Mesothelial cell of epicardium (in vitro differentiated cells): ENCODE data around the gene USP6. TPM values are rescaled to one million over a fixed set of nuclear protein-coding genes. Genes with fewer than 3 reads are reported as not detected.
"Not testable (repeated sequence)": the region's sequence is repeated elsewhere in the genome, so short reads cannot be mapped to it uniquely, and the experiment has no call there.

Source experiments
- DNase-seq, 2 experiments: peaks; one replicate each; pipeline ENCODE4 v3.0.0; 2021; ENCODE audit warnings: low spot score in 2 of 2; ENCODE audit not compliant: unreplicated experiment in 2 of 2
- H3K27ac Mint-ChIP-seq: 2 replicates; pipeline ENCODE4 v1.8.0; 2021; ENCODE audit warnings: mixed read lengths
- H3K27me3 Mint-ChIP-seq: 2 replicates; pipeline ENCODE4 v1.8.0; 2021; ENCODE audit warnings: low read depth, mixed read lengths
- H3K36me3 Mint-ChIP-seq: 2 replicates; pipeline ENCODE4 v1.8.0; 2021; ENCODE audit warnings: mixed read lengths
- H3K4me1 Mint-ChIP-seq: 2 replicates; pipeline ENCODE4 v1.8.0; 2021; ENCODE audit warnings: mixed read lengths
- H3K4me3 Mint-ChIP-seq: 2 replicates; pipeline ENCODE4 v1.8.0; 2021; ENCODE audit warnings: mild to moderate bottlenecking, moderate library complexity, mixed read lengths
- H3K9me3 Mint-ChIP-seq: 2 replicates; pipeline ENCODE4 v1.8.0; 2021; ENCODE audit warnings: mixed read lengths
- total RNA-seq: library from RNA; stranded (reverse); gene quantifications from 3 replicates; pipeline ENCODE4 v1.2.1, GENCODE V29; 2021
- TF ChIP-seq, protein P1 (sequence below): fragments of 200-600 bp; sonication (generic); IDR thresholded peaks from one replicate; pipeline ENCODE4 v1.5.0; 2021; ENCODE audit warnings: antibody characterized with exemption; ENCODE audit not compliant: unreplicated experiment

USP6 gene
- total RNA-seq, 1 donor from 2014 or later: 0.42 TPM

GRCh38 chr17:5126719-5127488 lies 11.1 kb downstream of the USP6 start:
- Mint-ChIP-seq H3K36me3 (no peaks in the 10 kb centered on the region), H3K27me3 (peaks cover 36% of the 10 kb centered on the region), H3K4me1 (peaks cover 3% of the 10 kb centered on the region), H3K27ac (no peak overlapping the region), H3K4me3 (no peak overlapping the region), H3K9me3 (no peaks in the 10 kb centered on the region)
- TF ChIP-seq, protein P1, sequence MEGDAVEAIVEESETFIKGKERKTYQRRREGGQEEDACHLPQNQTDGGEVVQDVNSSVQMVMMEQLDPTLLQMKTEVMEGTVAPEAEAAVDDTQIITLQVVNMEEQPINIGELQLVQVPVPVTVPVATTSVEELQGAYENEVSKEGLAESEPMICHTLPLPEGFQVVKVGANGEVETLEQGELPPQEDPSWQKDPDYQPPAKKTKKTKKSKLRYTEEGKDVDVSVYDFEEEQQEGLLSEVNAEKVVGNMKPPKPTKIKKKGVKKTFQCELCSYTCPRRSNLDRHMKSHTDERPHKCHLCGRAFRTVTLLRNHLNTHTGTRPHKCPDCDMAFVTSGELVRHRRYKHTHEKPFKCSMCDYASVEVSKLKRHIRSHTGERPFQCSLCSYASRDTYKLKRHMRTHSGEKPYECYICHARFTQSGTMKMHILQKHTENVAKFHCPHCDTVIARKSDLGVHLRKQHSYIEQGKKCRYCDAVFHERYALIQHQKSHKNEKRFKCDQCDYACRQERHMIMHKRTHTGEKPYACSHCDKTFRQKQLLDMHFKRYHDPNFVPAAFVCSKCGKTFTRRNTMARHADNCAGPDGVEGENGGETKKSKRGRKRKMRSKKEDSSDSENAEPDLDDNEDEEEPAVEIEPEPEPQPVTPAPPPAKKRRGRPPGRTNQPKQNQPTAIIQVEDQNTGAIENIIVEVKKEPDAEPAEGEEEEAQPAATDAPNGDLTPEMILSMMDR: no peak
- peak in 1 of 2 experiments; percentile 27 for DNase-seq

DNA sequence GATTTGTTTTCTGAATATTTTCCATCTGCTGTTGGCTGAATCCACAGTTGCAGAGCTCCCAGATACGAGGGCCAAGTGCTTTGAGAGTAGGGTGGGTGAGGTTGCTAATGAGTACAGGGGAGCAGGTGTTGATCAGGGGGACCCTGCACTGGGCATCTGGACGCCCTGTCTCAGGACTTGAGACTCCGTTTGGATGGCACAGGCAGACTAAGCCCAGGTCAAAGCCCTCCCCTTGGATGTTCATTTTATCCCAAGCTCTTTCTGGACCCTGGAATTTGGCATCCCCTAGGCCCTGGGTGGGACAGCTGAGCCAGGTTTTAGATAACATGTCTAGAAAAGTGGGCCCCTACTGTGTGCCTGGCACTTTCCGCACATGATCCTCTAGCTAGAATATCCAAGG lies 12.1 kb downstream of the USP6 start:
- TF ChIP-seq, protein P1: no peak
- Mint-ChIP-seq H3K27me3 (peaks cover 35% of the 10 kb centered on the region), H3K9me3 (no peaks in the 10 kb centered on the region), H3K27ac (no peak overlapping the region), H3K36me3 (no peaks in the 10 kb centered on the region), H3K4me3 (no peak overlapping the region), H3K4me1 (no peaks in the 10 kb centered on the region)
- peak in 1 of 2 experiments; percentile 21 for DNase-seq

GRCh38 chr17:5128387-5128786 lies 12.6 kb downstream of the USP6 start:
- not testable (repeated sequence) for H3K27ac Mint-ChIP-seq, H3K4me3 Mint-ChIP-seq, H3K4me1 Mint-ChIP-seq, H3K9me3 Mint-ChIP-seq, H3K36me3 Mint-ChIP-seq
- peaks cover 35% of the 10 kb centered on the region for H3K27me3 Mint-ChIP-seq
- peak in 1 of 2 experiments; percentile 16 for DNase-seq

DNA sequence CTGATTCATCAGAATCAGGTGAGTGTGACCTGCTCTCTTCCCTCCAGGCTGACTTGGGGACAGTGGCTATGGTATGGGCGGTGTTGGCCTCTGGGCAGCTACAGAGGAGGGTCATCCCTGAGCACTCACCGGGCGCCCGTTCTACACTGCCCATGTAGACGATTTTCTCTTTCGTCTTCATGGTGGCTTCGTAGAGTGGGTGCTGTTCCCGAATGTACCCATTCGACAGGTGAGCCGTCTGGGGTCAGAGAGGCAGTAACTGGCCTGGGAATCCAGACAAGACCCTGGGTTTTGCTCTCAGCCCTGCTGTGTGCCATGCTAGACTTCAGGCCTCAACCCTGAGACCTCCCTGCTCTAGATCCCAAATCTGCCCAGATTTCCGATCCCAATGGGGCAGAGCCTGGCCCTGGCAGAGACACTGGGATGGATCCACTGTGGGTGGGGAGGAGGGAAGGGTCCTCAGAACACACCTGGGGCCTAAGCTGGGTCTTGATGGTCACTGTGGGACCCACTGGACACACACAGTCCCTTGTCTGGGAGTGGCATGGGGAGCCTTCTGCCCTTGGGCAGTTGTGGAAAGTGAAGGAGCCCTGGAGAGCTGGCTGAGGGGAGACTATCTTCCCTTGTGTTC lies 13.2 kb downstream of the USP6 start:
- peaks cover 30% of the 10 kb centered on the region for H3K27me3 Mint-ChIP-seq

GRCh38 chr17:5129770-5130169 lies 13.9 kb downstream of the USP6 start:
- not testable (repeated sequence) for H3K36me3 Mint-ChIP-seq, H3K9me3 Mint-ChIP-seq, H3K4me3 Mint-ChIP-seq, DNase-seq, H3K27ac Mint-ChIP-seq, H3K4me1 Mint-ChIP-seq
- peaks cover 28% of the 10 kb centered on the region for H3K27me3 Mint-ChIP-seq

More for the DNA sequence above, 13.2 kb downstream of the USP6 start:
- H3K36me3 Mint-ChIP-seq: no peaks in the 10 kb centered on the region
- TF ChIP-seq, protein P1: no peak
- DNase-seq: peak in 1 of 2 experiments; percentile 13
- H3K4me1 Mint-ChIP-seq: no peaks in the 10 kb centered on the region
- H3K27ac Mint-ChIP-seq: no peak overlapping the region
- H3K4me3 Mint-ChIP-seq: no peak overlapping the region
- no peaks in the 10 kb centered on the region for H3K9me3 Mint-ChIP-seq

- H3K4me1 Mint-ChIP-seq, H3K9me3 Mint-ChIP-seq, H3K27ac Mint-ChIP-seq, H3K4me3 Mint-ChIP-seq, H3K36me3 Mint-ChIP-seq: not testable (repeated sequence)
- DNase-seq: peak in 1 of 2 experiments; percentile 24
- H3K27me3 Mint-ChIP-seq: peaks cover 25% of the 10 kb centered on the region
Observed at GRCh38 chr17:5130261-5130660, 14.4 kb downstream of the USP6 start.

DNA sequence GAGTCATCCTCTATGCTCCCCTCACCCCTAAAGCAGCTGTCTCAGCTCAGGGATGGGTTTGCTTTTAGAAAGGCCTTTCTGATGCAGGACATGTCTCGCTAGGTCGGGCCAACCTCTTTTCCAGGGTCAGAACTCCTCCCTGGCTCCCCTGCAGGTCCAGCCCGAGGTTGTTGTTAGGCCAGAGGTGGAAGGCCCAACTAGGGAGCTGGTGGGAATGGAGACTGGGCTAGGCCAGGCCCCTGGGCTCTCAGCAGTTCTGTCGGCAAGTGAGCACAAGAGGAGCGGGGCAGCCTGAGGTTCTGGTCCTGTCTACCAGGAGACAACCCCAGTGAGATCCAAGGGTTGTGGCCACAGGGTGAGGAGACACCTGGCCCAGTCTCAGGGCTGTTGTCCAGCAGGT lies 14.9 kb downstream of the USP6 start:
- peaks cover 23% of the 10 kb centered on the region for H3K27me3 Mint-ChIP-seq
- H3K9me3 Mint-ChIP-seq, H3K36me3 Mint-ChIP-seq, H3K4me3 Mint-ChIP-seq, H3K4me1 Mint-ChIP-seq, H3K27ac Mint-ChIP-seq: not testable (repeated sequence)
- DNase-seq: peak in 1 of 2 experiments; percentile 19
